Fibroblast of pulmonary artery (primary cell): ENCODE results near the gene FANCE.

Experiments
- DNase-seq: peaks from one replicate; pipeline ENCODE4 v3.0.0-alpha.2; 2010; ENCODE audit warnings: low read depth
- H3K4me3 ChIP-seq: replicated peaks from 2 replicates; pipeline ENCODE4 v1.5.1; 2011; ENCODE audit warnings: low read depth, mild to moderate bottlenecking, control low read depth, low read length, moderate library complexity
- CTCF ChIP-seq: IDR thresholded peaks from 2 replicates; pipeline ENCODE4 v1.5.1; 2011; ENCODE audit warnings: mild to moderate bottlenecking, control low read depth, low read length, inconsistent platforms; ENCODE audit errors: missing control alignments

FANCE gene

GRCh38 chr6:35473075-35473849 is 21.1 kb downstream of the FANCE start:
- H3K4me3 ChIP-seq, result no peak overlapping the region
- TF ChIP-seq CTCF, result no peak
- no peak for DNase-seq

- no peak overlapping the region for H3K4me3 ChIP-seq
- no peak for TF ChIP-seq CTCF
- no peak for DNase-seq
Measured at GRCh38 chr6:35473850-35474130, 21.7 kb downstream of the FANCE start.

- DNase-seq, result no peak
- no peak for TF ChIP-seq CTCF
- no peak overlapping the region for H3K4me3 ChIP-seq
Measured at GRCh38 chr6:35474131-35474941, 22.2 kb downstream of the FANCE start.

GRCh38 chr6:35474942-35475570 is 22.9 kb downstream of the FANCE start:
- TF ChIP-seq CTCF, result no peak
- DNase-seq, result no peak
- H3K4me3 ChIP-seq, result no peak overlapping the region

- DNase-seq, result no peak
- H3K4me3 ChIP-seq, result no peak overlapping the region
- no peak for TF ChIP-seq CTCF
Measured at GRCh38 chr6:35475573-35475972, 23.4 kb downstream of the FANCE start.

GRCh38 chr6:35476004-35476403 is 23.9 kb downstream of the FANCE start:
- no peak for TF ChIP-seq CTCF
- H3K4me3 ChIP-seq, result no peak overlapping the region
- no peak for DNase-seq
